ENCODE measurements around the gene C2orf68.

The C2orf68 gene

GRCh38 chr2:85644909-85645308 lies 33.0 kb upstream of the C2orf68 start:
- TF ChIP-seq CTCF (IDR thresholded peaks at IDR 0.05): no peak

GRCh38 chr2:85642725-85643124 lies 30.9 kb upstream of the C2orf68 start:
- no peak for TF ChIP-seq CTCF (IDR thresholded peaks at IDR 0.05)

- no peak for TF ChIP-seq CTCF (IDR thresholded peaks at IDR 0.05)
These were observed 23.8 kb upstream of the C2orf68 start for GRCh38 chr2:85635636-85636035.

- no peak for TF ChIP-seq CTCF (IDR thresholded peaks at IDR 0.05)
These were observed 23.1 kb upstream of the C2orf68 start for GRCh38 chr2:85635011-85635410.

- TF ChIP-seq CTCF (IDR thresholded peaks at IDR 0.05): no peak
These were observed 19.4 kb upstream of the C2orf68 start for GRCh38 chr2:85631316-85631715.

GRCh38 chr2:85628658-85629057 lies 16.8 kb upstream of the C2orf68 start:
- TF ChIP-seq CTCF (IDR thresholded peaks at IDR 0.05): no peak

GRCh38 chr2:85623991-85624390 lies 12.1 kb upstream of the C2orf68 start:
- no peak for TF ChIP-seq CTCF (IDR thresholded peaks at IDR 0.05)

GRCh38 chr2:85621338-85621737 lies 9.5 kb upstream of the C2orf68 start:
- TF ChIP-seq CTCF (IDR thresholded peaks at IDR 0.05): no peak

Measured in LNCAP (cell line).